ENCODE data around the gene PRTFDC1.
"Not testable (repeated sequence)": the region's sequence is repeated elsewhere in the genome, so short reads cannot be mapped to it uniquely, and the experiment has no call there.

Gene PRTFDC1, protein sequence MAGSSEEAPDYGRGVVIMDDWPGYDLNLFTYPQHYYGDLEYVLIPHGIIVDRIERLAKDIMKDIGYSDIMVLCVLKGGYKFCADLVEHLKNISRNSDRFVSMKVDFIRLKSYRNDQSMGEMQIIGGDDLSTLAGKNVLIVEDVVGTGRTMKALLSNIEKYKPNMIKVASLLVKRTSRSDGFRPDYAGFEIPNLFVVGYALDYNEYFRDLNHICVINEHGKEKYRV

DNA sequence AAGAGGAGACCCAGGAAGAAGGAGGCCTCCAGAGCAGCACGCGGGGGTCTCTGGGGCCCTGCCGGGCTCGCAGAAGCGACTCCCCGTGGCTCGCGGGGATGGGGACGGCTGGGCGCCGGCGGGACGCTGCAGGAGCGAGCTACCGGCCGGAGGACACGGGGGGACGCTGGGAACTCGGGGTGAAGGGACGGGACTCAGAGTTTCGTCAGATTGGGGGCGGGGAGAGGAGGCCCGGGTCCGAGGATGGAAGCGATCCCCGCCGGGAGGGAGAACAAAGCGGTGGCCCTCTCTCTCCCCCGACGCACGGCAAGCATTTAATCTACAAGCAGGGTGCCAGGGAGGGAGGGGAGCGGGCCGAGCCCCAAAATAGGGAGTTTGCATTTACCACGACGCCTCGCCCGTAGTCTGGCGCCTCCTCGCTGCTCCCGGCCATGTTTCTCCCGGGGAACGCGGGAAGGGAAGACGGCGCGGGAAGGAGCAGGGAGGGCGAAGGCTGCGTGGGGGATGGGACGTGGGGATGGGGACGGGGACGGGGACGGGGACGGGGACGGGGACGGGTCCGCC, at the start of gene PRTFDC1:
Gene PRTFDC1, minus strand, starts transcription at position 464 of the 564 bp plus-strand sequence. Its CDS starts 31 bp downstream, at position 433.
- peak; percentile 3 for DNase-seq (ENCODE audit: low read depth)

DNA sequence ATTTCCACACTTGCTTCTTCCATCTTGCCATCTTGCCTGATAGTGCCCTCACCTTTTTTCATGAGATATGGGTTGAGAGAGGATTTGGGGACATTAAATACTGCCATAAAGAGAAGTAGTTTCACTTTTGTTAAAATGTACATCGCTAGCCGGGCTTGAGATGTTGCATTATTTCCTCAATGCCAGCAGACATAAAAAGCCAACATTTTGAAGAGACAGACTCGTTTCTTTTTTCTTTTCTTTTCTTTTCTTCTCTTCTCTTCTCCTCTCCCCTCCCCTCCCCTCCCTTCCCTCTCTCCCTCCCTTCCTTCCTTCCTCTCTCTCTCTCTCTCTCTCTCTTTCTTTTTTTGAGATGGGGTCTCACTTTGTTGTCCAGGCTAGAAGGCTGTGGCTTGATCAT, 45.6 kb upstream of the PRTFDC1 start:
- no peak for DNase-seq (ENCODE audit: low read depth)

DNA sequence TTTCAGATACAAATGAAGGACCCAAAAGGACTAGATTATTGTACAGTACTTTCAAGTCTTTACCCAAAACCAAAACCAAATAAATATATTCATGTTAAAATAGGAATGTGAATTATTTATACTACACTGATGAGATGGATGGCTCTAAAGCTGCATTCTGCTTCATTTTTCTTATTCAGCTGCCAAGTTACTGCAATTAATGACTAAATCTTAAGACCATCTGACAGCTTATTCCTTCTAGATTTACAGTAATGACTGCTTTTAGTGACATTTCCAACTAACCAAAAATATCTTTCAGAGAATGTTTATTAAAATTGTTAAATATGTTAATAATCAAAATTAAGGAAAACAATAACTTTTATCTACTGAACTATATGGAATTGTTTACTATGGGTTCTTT, 42.7 kb upstream of the PRTFDC1 start:
- no peak for DNase-seq (ENCODE audit: low read depth)

DNA sequence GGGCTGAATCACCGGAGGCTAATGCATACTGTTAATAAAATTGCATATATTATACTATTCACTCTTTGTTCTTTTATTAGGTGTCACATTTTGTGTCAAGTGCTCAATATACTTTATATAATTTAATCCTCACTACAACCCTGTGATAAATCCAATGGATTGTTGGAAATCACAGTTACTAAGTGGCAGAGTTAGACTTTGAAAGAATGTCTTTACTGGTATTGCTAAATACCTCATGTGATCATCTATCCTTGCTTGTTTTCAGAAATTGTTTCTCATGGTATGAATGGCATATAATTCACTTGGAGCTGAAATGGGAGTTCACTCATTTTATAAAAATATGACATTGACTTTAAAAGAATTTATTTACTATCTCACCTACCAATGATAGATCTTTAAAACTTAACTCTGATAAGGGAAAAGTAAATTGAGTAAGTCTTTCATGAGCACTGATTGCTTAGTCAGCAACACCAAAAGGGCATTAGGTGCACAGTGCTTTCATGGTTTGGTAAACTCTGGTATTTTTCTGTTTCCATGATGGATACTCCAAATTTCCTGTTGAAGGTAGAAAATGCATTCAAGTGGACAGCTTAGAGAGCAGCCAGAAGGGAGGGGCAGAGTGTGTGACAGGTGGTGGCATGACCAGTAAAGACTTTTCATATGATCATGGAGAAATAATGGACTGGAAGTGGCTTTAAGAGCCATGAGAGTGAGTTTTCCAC, 41.0 kb upstream of the PRTFDC1 start:
- no peak for DNase-seq (ENCODE audit: low read depth)

DNA sequence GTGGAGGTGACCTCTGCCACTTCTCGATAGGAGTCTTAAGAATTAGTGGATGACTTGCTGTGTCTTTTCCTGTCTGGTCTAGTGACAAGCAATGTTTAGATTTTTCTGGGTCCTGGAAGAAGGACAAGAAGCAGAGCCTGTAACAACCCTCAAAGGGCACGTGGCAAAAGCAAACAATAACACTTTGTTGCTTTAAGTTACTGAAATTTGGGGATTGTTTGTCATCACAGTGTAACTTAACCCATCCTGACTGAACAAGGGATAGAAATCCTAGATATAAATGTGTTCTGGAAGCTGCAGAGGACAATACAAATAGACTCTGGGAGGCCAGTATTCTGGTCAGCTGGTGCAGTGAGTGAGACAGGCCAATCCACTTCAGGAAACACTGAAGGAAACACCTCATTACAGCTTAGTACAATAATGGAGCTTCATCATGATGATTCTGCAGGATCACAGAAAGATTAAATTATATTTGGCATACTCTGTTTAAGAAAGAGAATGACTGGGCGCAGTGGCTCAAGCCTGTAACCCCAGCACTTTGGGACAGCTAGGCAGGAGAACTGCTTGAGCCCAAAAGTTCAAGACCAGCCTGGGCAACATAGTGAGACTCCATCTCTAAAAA, 40.2 kb upstream of the PRTFDC1 start:
- DNase-seq (ENCODE audit: low read depth) = no peak

DNA sequence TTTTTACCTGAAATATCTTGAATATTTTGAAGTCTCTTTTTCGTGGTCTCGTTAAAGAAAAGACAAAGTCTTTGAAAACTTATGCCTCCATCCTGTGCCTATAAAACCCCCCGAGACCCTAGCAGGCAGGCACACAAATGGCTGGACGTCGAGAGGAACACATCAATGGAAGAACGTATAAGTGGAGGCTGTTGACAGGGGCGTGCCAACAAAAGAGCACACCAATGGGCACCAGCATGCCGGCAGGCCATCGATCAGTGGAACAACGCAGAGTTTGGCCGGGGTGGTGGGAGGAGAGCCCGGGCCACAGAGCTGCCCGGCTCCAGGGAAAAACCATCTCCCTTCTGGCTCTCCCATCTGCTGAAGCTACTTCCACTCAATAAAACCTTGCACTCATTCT, 38.9 kb upstream of the PRTFDC1 start:
- DNase-seq (ENCODE audit: low read depth) = no peak

DNA sequence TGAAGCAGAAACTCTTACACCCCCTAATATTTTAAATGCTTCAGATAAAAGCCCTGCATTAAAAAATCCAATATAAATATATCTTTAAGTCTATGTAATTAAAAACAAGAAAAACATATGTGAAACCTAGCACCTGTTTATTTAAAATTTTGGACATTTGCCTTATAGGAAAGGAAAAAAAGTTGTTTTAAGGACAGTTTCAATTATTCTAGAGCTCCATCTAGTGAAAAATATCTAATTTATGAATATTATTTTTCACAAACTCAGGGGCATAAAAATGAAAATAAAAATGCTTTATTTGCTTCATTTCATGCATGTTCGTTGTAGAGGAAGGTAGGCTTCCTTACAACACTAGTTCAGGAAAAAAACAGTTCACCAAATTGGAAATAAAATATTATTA, 37.5 kb upstream of the PRTFDC1 start:
- DNase-seq (ENCODE audit: low read depth) = no peak

DNA sequence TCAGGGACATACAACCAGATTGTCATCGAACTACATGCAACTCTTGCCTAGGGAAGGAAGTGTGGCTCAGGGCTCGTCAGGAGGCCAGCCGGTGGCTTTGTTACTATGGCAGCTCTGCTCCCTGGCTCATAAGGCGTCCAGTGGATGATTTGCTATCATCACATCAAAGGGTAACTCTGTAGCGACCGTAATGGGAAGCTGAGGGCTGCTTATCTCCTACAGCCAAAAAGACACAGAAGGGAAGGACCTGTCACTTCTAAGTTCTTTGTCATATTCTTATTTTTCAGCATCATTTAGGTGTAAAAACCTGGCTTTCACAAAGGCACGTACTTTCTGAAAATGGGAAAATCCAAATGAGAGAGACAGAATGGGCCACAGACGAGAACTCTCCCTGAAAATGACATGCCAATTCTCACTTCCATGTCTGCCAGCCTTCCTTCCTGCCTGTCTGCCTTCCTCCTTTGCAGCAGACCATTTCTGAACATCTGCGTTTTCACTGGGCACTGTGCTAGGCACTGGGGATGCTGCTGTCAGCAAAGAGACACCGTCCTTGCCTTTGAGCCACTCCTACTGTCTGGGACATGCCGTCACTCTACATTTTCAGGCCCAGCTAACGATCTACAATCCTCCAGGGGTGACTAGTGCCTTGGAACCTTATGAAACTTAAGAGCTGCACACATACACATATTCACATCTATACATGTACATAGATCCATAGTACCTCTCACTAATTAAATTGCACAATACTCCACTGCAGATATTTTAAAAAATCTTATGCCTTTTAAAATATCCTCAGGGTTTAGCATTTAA, 36.6 kb upstream of the PRTFDC1 start:
- DNase-seq (ENCODE audit: low read depth) = no peak

DNA sequence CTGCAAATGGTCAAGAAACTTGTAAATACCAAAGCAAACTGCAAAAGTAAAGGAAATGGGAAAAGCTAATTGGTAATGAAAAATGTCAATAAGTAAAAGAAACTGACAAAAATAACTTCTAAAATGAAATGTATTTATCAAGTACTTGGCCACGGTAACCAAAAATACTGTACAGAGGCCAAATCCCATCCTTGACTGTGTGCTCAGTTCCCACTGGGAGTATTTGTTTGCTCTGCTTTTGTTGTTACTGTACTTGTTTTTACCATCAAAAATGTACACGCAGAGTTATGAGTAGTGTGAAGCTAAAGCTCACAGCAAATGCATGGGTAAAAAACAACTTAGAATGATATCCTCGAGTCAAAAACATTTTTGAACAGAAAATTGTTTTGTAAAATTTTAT, 32.5 kb upstream of the PRTFDC1 start:
- no peak for DNase-seq (ENCODE audit: low read depth)

DNA sequence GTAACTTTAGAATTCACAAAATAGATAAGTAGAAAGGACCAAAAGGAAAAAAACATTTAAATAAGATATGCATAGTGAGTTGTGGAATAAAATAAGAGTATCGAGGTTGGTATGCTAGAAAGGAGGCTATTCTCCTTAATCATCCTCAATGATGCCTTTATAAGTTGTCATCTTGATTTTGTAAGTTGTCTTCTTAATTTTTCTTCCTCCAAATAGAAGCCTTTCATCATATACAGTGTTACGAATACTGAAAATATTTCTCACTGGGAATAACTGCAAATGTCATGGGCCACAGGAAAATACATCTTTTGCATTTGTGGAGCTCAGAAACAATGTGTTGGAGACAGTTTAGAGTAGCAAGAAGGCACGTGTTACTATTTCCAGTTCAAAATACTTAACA, 31.5 kb upstream of the PRTFDC1 start:
- DNase-seq (ENCODE audit: low read depth) = no peak

DNA sequence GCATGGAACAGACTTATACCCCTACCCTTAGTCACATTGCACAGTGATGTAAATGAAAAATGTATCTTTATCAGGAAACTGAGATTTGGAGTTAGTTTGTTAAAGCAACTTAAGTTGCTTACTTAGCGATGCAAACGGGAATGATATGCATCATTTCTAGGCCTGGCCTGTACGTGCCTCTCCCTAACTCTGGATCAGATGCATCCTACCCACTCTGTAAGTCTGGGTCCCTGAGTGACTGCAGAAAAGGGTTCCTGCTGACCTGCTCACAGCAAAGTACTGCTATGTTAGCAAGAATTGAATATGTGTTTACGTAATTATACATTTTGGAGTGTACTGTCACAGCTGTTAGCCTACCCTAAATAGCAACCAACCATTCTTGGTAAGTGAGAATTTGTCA, 30.7 kb upstream of the PRTFDC1 start:
- DNase-seq (ENCODE audit: low read depth) = no peak

DNA sequence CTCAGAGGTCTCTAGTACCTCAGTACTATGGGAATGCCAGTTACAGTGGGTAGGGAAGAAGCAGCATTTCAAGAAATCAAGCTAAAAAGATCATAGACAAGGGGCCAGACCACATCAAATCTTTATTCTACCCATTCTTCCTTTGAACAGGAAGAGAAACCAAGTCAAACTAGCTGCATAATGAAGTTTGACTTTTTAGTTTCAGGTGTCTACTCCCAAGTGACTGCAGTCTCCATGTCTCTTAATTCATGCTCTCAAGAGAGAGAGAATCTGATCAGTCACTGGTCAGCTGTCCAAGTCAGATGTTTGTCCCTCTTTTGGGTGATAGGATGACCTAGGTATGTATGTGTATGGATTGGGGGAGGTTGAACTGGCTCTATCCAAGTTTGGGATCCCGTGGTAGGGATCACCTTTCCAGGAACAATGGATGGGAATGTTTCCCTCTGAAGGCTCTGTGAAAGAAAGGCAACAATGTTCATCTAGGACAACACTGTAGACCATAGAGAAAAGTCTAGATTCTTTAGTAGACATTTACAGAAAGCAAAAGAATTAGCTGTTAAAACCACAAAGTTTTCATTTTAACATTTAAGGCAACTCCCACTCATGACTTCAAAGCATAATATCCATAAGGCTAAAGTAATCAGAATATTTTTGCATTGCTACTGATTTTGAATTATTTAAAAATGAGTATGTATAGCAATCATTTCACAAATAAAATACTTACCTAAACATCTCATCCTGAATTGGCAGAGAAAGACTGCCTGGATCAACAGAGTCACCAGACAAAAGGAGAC, 30.1 kb upstream of the PRTFDC1 start:
- no peak for DNase-seq (ENCODE audit: low read depth)

DNA sequence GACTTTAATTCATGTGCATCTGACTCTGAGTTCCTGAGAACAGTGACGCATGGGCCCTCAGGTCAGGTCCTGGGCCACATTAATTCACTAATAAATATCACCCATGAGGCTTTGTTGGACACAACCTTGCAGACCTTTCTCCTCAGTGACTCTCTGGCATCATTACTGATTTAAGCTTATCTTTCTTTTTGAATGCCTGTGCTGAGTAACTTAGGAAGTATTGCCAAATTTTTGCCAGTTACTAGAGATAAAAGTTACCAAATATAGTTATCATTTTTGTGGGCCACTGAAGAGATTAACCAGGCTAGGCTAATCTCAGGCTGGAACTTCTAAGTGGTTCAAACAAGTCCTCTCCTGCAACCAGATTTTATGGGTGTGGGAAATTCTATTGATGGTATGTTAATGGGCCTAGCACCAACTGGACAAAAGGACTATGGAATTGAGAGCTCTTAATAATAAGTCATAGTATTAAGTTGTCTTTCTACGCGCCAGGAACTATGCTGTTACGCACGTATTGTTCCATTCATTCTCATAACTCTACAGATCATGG, 28.8 kb upstream of the PRTFDC1 start:
- DNase-seq (ENCODE audit: low read depth) = no peak

DNA sequence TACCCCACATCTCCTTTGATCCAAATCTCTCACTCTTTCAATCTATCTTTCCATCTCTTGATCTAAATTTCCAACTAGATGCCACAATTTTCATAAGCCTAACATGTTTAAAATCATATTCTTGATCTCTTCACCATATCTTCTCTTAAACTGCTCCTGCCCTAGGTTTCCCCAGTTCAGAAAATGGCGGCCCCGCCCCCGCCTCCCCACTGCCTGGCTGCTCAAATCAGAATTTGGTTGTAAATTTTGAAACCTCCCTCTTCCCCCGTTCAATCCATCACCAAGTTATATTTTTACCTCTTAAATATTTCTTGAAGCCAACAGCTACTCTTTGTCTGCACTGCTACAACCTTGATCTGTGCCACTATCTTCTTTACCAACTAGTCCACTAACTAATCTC, 27.3 kb upstream of the PRTFDC1 start:
- DNase-seq (ENCODE audit: low read depth) = no peak

DNA sequence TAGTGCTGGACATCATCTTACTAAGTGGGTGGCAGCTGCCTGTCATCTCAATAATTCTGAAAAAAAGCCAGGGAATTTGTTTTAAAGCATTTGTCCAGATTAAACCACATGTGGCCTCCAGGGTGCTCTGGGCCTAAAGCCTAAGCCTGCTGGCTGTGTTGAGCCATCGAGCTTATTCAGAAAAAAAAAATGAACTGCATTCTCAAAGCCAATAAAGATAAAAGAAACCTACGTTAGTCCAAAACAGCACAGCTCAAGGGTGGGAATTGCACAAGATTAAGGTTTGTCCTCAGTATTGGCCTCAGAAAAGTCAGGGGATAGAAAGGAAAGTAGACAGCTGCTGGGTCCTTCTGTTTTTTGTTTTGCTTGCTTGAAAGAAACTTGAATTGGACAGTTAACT, 22.6 kb upstream of the PRTFDC1 start:
- DNase-seq (ENCODE audit: low read depth) = no peak

DNA sequence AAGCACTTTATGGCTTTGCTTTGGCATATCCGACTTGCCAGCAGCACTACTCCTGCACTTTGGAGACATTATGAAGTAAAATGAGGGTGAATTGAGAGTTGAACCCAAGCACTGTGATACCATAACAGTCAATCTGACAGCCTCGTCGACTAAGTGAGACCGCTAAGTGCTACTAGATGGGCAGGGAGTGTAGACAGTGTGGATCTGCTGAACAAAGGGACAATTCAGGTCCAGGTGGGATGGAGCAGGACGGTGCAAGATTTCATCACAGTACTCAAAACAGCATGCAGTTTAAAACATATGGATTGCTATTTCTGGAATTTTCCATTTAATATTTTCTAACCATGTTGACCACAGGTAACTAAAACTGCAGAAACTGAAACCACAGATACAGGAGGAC, 20.8 kb upstream of the PRTFDC1 start:
- no peak for DNase-seq (ENCODE audit: low read depth)

DNA sequence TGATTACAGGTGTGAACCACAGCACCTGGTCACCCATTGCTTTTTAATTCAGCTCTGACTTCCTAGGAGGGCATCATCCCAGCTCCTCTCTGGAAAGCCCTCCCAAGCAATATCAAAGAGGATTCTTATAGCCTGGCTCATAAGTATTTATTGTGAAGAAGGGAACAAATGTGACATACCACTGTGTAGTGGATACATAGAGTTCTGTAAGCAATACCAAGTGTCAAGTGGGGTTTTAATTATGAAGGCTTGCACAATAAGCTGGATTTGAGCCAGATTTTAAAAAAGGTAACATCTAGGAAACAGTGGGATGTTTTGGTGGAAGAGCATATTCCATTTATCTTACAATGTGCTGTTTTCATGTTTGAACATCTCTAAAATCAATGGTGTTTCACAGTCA, 19.0 kb upstream of the PRTFDC1 start:
- no peak for DNase-seq (ENCODE audit: low read depth)

DNA sequence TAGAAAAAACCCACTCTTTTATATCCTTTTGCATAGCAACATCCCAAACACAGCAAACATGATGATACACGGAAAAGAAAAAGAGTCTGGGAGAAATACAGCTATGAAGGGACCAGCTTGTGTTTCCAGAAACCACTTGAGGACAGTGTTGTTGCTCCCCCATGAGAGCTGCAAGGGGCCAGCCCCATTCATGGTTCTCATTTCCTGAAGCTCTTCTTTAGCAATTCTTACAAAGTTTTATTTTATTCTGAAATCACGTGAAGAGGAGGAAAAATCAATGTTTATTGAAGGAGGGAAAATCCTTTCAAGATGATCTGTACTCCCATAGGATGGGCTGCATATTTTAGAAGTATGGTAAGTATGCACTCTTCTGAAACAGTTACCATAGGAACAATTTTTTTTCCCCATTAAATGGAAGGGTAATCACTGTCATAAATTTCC, 17.5 kb upstream of the PRTFDC1 start:
- no peak for DNase-seq (ENCODE audit: low read depth)

DNA sequence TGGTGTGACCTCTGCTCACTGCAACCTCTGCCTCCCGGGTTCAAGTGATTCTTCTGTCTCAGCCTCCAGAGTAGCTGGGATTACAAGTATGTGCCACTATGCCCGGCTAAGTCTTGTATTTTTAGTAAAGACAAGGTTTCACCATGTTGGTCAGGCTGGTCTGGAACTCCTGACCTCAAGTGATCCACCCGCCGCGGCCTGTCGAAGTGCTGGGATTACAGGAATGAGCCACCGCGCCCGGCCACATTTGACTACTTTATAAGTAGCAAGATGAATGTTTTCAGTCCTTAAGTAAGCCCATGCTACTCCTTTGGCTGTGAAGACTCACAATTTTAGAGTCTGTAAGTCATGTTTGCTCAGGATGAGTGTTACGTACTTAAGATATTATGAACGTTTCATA, 16.5 kb upstream of the PRTFDC1 start:
- not testable (repeated sequence) for DNase-seq (ENCODE audit: low read depth)

DNA sequence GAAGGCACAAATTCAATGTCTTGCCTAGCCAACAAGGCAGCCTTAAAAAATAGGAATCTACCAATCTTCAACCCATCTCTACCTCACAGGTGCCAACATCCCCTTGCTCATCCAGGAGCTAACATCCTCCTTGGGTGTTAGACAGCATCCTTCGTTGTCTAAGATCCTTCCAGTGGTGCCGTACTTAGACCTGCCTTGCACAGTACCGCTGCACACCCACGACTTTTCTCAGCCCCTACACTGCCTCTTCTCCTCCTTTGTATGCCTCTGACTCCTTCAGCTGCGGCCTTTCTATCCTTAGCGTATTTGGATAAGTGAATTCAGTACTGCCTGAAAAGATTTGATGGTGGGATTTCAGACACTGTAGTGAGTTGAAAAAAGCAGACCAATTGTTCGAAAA, 15.9 kb upstream of the PRTFDC1 start:
- DNase-seq (ENCODE audit: low read depth) = no peak

DNA sequence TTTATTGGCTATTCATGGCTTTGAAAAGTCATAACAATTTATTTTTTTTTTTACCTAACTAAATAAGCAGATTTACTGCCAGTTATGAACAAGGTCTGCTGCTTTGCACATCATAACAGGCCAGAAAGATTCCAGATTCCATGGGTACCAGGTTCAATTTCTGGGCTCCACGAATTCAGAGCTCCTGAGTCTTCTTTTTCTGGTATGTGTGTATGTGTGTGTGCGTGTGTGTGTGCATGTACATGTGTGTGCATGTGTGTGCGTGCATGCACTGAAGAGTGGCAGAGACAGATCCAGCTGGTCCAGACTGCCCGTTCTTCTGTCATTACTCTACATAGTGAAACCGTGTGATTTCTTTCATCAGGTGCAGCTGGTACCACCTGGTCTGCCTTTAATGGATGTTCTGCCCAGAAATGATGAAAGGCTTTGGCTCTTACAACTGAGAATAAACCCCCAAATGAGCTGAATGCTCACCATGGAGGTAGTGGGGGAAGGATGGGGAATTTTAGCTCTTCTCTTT, 14.6 kb upstream of the PRTFDC1 start:
- no peak for DNase-seq (ENCODE audit: low read depth)
